GM18951 (cell line): ENCODE results near the gene LYL1.

Source experiments
- POLR2A ChIP-seq: IDR thresholded peaks from 4 replicates; pipeline ENCODE4 v1.6.1; 2011; ENCODE audit warnings: mild to moderate bottlenecking; ENCODE audit not compliant: insufficient read length, insufficient read depth; ENCODE audit errors: extremely low read depth
- in situ Hi-C: fragments of 300-500 bp; cut with MboI; formaldehyde crosslinking; loops from one replicate; pipeline ENCODE4 v1.12.0; 2022; ENCODE audit warnings: low sequenced_read_pairs, mixed read lengths, inconsistent platforms; ENCODE audit not compliant: unreplicated experiment

Gene LYL1

DNA sequence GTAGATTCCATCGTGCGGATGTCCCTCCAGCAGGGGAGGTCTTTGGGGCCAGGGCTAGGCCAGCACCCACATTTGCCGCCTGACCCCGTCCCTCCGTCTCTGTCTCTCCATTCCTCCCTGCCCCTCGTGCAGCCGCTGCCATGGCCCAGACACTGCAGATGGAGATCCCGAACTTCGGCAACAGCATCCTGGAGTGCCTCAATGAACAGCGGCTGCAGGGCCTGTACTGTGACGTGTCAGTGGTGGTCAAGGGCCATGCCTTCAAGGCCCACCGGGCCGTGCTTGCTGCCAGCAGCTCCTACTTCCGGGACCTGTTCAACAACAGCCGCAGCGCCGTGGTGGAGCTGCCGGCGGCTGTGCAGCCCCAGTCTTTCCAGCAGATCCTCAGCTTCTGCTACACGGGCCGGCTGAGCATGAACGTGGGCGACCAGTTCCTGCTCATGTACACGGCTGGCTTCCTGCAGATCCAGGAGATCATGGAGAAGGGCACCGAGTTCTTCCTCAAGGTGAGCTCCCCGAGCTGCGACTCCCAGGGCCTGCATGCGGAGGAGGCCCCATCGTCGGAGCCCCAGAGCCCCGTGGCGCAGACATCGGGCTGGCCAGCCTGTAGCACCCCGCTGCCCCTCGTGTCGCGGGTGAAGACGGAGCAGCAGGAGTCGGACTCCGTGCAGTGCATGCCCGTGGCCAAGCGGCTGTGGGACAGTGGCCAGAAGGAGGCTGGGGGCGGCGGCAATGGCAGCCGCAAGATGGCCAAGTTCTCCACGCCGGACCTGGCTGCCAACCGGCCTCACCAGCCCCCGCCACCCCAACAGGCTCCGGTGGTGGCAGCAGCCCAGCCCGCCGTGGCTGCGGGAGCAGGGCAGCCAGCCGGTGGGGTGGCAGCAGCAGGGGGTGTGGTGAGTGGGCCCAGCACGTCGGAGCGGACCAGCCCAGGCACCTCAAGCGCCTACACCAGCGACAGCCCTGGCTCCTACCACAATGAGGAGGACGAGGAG lies 32.7 kb upstream of the LYL1 start:
- TF ChIP-seq POLR2A: no peak
- in situ Hi-C loops: no loop called here

DNA sequence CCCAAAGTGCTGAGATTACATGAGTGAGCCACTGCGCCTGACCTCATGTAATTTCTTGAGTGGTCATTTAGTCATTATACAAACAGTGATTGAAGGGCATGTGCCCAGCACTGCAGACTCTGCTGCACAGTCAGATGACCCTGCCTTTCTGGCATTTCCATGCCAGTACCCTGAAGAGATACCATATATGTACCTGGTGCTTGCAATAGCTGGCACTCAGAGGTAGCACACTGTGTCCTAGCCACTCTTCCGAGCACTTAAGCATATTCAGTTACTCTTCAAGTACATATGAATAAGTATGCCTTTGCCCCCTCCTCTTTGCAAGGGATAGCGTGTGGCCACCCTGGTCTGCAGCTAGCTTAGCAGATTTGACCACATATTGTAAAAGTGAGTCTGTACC lies 32.0 kb upstream of the LYL1 start:
- in situ Hi-C loops: no loop called here
- no peak for TF ChIP-seq POLR2A

DNA sequence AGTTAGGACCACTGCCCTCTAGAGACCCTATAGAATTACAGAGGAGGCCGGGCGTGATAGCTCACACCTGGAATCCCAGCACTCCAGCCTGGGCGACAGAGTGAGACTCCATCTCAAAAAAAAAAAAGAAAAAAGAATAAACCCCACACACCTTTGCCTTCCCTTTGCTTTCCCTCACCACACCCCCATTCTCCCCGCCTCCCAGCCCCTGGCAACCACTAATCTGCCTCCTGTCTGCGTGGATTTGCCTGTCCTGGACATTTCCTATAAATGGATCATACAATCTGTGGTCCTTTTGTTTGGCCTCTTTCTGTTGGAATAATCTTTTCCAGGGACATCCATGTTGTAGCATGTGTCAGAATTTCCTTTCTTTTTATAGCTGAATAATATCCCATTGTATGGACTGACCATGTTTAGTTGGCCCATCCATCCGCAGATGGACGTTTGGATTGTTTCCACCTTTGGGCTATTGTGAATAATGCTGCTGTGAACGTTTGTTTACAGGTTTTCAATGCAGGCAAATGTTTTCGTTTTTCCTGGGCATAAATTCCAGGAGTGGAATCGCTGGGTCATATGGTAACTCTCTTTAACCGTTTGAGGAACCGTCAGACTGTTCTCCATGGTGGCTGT lies 30.7 kb upstream of the LYL1 start:
- in situ Hi-C loops: no loop called here
- no peak for TF ChIP-seq POLR2A

DNA sequence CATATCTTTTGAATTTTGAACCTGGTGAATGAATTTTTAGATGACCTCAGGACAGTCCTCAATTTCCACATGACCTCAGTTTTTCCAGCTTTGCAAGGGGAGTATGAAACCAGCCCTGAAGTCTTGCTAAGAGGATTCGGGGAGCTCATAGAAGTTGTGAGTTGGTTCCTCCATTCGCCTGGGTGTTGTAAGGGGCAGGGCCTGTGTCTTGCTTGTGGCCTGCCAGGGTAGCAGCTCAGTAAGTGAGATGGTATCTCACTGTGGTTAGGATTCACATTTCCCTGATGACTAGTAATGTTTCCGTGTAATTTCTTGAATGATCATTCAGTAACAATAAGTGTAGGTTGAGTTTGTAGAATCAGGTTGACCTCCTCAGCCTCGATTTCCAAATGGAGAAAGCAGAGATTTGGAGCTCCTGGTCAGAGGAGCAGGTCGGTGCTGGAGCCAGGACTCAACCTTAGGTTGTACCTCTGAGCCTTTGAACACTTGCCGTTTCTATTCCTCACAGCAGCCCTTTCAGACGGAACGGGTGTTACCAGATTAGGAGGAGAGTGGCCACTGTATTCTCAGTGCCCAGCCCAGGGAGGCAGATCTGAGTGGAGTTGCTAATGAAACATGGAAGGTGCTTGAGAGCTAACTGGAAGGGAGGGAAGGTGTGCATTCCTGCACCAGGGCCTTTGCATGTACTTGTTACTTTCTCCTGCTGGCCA lies 30.0 kb upstream of the LYL1 start:
- in situ Hi-C loops: no loop called here

DNA sequence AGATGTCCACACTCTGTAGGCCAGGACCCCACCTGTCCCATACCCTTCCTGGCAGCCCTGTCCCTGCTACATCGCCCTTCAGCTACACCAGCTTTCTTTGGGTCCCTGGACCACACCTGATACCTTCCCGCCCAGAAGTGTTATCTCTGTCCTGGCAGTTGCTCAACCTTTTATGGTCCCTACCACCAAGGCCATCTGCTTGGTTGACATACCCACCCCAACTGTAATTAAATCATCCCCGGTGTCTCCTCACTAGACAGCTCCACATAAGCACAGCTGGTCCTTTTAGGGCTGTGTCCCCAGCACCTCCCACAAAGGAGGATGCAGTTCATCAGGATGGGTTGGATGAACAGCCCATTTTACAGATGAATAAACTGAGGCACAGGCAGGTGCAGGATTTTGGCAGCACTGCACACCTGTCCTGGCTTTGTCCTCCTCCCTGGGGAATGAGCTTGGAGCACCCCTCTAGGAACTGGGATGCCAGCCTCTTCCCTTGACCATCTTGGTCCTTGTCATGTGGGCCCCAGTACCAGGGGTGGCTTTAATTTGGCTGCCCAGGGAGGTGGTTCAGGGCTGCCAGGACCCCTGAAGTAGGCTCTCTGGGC lies 28.3 kb upstream of the LYL1 start:
- in situ Hi-C loops: no loop called here
- TF ChIP-seq POLR2A: no peak

More for the DNA sequence above, 30.0 kb upstream of the LYL1 start:
- no peak for TF ChIP-seq POLR2A

DNA sequence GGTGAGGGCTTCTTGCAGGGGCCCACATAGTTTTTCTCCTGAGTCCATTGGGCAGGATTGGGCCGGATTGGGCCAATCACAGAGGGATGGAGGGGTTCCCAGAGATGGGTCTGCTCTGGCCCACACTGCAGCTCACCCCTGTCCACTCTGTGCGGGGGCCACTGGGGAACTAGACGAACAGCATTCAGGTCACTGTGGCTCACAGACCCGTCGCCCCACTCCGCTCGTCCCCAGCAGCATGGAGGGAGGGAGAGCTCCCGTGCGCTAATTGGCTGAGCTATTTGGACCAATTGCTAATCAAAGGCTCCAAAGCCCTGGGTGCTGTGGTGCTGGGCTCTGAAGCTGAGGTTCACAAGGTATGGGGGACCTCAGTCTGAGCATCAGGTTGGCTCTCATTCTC lies 26.7 kb upstream of the LYL1 start:
- no peak for TF ChIP-seq POLR2A

DNA sequence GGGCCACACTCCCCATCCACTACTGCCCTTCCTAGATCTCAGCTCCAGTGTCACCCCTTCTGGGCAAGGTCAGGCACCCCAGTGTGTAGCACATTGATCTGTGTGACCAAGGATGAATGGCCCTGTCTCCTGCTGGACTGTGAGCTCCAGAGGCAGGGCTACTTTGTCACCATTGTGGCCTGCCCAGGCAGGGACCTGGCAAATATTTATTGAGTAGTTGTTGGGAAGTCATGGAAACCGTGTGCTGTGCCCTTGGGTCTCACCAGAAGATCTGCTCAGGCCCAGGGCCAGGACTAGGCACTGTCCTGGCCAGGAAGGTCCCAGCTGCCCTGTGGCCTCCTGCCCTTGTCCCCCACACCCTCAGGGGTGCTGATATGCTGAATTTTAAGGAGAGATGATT lies 25.9 kb upstream of the LYL1 start:
- in situ Hi-C loops: no loop called here
- TF ChIP-seq POLR2A: no peak

More for the DNA sequence above, 26.7 kb upstream of the LYL1 start:
- in situ Hi-C loops: no loop called here

DNA sequence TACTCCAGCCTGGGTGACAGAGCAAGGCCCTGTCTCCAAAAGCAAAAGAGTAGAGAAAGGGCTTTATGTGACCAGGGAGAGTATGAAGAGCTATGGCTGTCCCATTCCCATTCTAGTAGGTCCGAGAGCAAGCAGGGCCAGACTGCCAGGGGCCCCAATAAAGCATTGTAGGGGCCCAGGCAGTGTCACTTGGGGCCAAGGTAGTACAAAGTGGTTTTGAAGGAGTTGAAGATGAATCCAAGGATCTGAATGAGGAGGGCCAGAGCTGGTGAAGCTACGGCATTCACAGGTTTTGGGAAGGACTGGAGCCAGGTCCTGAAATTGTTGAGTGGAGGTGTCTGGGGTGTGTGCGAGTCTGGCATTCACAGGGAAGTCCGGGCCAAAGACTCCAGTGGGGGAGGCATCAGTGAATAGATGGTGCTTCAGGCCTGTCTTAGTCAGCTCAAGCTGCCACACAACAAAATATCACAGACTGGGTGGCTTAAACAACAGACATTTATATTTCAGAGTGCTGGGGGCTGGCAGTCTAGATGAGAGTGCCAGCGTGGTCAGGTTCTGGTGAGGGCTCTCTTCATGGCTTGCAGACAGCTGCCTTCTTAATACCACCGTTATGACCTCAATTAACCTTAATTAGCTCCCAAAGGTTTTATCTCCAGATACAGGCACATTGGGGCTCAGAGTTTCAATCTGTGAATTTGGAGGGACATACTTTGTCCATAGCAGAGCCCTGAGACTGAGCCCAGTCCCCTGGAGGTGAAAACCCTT lies 25.3 kb upstream of the LYL1 start:
- in situ Hi-C loops: no loop called here
- no peak for TF ChIP-seq POLR2A

DNA sequence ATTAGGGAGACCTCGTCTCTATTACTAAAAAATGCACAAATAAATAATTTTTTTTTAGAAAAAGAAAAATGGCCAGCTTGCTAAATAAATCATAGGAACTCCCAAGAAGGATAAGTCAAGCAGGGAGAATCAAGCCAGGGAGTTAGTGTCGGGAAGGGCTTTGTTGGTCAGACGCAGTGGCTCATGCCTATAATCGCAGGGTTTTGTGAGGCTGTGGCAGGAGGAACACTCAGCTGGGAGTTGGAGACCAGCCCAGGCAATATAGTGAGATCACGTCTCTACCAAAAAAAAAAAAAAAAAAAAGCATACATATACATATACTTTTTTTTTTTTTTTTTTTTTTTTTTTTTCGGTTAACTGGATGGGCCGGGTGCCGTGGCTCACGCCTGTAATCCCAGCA lies 24.4 kb upstream of the LYL1 start:
- TF ChIP-seq POLR2A: no peak
- in situ Hi-C loops: no loop called here

DNA sequence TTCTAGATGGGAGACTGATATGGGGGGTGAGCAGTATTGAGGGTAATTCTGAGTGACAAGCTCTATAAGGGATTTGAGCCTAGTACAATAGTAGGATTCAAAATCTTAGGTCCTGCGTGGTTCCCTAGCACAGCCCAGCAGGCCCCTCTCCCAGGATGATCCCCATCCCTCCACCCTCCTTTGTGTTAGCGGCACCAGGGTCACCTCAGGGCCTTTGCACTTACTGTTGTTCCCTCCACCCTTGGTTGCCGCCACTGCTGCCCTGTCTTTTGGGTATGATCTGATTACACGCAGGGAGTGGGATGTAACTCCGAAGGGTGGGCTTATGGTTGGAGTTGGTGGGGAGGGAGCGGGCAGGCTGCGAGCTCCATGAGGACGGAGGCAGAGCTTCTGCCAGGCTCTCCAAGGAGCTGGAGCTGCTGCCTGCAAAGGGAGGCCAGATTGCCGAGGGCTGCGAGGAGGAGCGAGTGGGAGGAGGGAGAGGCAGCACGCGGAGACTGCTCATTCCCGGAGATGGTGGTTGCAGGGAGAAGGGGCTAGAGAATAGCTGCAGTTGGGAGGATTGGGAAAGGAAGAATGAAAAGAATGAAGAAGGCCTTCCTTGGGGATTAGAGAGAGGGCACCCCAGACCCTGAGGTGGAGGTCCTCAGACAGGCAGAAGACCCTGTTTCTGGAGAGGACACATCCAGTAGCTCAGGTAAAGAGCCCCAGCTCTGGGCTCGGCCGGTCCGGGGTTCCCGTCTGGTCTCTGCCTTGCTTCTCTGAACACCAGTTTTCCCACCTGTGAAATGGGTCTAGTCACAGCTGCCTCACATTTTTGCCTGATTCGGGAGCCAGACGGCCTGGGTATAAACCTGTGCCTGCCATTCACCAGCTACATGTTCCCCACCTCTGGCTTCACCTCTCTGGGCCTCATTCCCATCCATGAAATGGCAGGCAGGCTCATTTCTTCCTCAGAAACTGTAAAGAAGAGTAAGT lies 20.6 kb upstream of the LYL1 start:
- no peak for TF ChIP-seq POLR2A
- in situ Hi-C loops: no loop called here

DNA sequence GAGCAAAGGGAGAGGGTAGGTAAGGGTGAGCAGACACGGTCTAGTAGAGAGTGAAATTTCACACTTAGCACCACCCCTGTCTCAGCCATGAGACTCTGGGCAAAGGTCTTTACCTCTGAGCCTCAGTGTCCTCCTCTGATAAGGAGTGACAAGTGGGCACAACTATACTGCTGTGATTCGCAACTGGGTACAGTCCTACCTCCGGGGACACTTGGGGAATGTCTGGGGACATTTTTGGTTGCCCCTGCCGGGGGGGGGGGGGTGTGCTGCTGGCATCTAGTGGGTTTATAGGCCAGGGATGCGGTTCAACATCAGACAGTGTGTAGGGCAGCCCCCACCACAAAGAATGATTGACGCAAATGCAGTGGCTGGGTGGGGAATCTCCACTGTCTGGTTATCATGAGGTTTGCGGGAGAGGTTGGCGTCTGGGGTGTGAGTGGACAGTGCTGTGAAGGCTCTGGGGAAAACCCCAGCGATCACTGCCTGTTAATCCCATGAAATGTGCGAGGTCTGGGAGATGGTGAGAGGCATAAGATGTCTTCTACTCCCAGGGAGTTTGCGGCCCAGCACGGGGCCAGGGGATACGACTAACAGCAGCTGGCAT lies 19.7 kb upstream of the LYL1 start:
- in situ Hi-C loops: no loop called here
- TF ChIP-seq POLR2A: no peak
